ENCODE data around the gene HIP1. TPM values are rescaled to one million over a fixed set of nuclear protein-coding genes. Genes with fewer than 3 reads are reported as not detected.

HIP1 gene
- total and polyA plus RNA-seq, 9 of the 15 experiments (the other 6 are each of a cell fraction or from before 2014, with no cell fraction given): 2.4 to 13.7 (median 9.5) TPM

DNA sequence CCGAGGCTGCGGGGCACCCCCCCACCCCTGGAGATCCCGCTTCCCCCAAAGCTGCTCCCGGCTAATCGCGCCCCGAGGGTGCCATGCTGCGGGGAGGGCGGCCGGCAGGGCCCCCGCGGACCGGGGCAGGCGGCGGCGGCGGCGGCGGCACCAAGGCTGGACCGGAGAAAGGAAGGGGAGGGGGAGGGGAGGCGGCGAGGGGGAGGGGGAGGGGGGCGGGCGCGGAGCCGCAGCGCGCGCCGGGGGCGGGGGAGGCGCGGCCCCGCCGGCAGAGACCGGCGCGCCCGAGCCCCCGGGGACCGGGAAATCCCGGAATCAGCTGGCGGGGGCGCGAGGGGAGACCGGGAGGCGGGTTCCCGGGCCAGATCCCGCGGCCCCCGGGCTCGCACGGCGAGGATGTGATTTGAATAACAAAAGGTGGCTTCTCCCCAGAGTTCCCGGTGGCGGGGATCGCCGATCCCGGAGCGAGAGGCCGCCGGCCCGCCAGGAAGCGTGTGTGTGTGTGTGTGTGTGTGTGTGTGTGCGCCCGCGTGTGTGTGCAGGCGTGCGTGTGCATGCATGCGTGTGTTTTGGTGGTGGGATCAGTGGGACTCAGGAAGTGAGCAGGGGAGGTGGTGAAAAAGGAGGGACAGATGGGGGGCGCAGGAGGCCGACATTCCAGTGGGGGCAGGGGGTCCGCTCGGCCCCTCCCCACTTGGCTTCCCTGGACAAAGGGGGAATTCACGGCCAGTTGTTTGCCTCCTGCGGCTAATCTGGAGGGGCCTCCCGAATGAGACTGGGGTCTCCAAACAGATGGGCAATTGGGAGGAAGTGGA, 99.5 kb downstream of the HIP1 start (continued):
- TF ChIP-seq, protein P1, sequence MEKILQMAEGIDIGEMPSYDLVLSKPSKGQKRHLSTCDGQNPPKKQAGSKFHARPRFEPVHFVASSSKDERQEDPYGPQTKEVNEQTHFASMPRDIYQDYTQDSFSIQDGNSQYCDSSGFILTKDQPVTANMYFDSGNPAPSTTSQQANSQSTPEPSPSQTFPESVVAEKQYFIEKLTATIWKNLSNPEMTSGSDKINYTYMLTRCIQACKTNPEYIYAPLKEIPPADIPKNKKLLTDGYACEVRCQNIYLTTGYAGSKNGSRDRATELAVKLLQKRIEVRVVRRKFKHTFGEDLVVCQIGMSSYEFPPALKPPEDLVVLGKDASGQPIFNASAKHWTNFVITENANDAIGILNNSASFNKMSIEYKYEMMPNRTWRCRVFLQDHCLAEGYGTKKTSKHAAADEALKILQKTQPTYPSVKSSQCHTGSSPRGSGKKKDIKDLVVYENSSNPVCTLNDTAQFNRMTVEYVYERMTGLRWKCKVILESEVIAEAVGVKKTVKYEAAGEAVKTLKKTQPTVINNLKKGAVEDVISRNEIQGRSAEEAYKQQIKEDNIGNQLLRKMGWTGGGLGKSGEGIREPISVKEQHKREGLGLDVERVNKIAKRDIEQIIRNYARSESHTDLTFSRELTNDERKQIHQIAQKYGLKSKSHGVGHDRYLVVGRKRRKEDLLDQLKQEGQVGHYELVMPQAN (IDR thresholded peaks at IDR 0.05; ENCODE audit: borderline replicate concordance): peak; percentile 87; the same call in 1 of the 2 replicates
- TF ChIP-seq DDX20 (tag; IDR thresholded peaks at IDR 0.05; ENCODE audit: low read depth) (no peak), DACH1 (IDR thresholded peaks at IDR 0.05; ENCODE audit: partially characterized antibody) (peak; percentile 23), PHF8 (IDR thresholded peaks at IDR 0.05; ENCODE audit: borderline replicate concordance, low read length) (peak; percentile 52; the same call in 1 of the 2 replicates), TRIM24 (IDR thresholded peaks at IDR 0.05) (peak; percentile 39 to 61; a peak in 3 of 4 replicates), ZNF41 (CRISPR knock-in tag; conservative IDR thresholded peaks at IDR 0.05) (no peak), ZNF76 (CRISPR knock-in tag; IDR thresholded peaks at IDR 0.05; ENCODE audit: borderline replicate concordance) (peak; percentile 31; the same call in 1 of the 2 replicates), TAL1 (IDR thresholded peaks at IDR 0.05) (no peak), KLF16 (IDR thresholded peaks at IDR 0.05) (no peak), BCOR (IDR thresholded peaks at IDR 0.05) (peak; percentile 68), CREB1 (IDR thresholded peaks at IDR 0.05) (no peak), CREB1 (CRISPR knock-in tag; IDR thresholded peaks at IDR 0.05) (peak; percentile 53; the same call in 1 of the 2 replicates), ARHGAP35 (IDR thresholded peaks at IDR 0.05; ENCODE audit: partially characterized antibody) (peak; percentile 68), GABPB1 (CRISPR knock-in tag; IDR thresholded peaks at IDR 0.05) (peak; percentile 62; the same call in 1 of the 2 replicates), HDAC1 (IDR thresholded peaks at IDR 0.05) (peak in 1 of 2 experiments; percentile 91; a peak in 2 of 4 replicates), CCNT2 (IDR thresholded peaks at IDR 0.05; ENCODE audit: borderline replicate concordance, extremely low read depth, insufficient read length, low read depth, low read length) (peak; percentile 63), NFRKB (IDR thresholded peaks at IDR 0.05; ENCODE audit: low read depth) (peak; percentile 54; the same call in 1 of the 2 replicates), DPF2 (IDR thresholded peaks at IDR 0.05) (peak; percentile 71), MTA3 (IDR thresholded peaks at IDR 0.05; ENCODE audit: borderline replicate concordance) (peak; percentile 63; the same call in 1 of the 2 replicates)
- TF ChIP-seq, protein P2, sequence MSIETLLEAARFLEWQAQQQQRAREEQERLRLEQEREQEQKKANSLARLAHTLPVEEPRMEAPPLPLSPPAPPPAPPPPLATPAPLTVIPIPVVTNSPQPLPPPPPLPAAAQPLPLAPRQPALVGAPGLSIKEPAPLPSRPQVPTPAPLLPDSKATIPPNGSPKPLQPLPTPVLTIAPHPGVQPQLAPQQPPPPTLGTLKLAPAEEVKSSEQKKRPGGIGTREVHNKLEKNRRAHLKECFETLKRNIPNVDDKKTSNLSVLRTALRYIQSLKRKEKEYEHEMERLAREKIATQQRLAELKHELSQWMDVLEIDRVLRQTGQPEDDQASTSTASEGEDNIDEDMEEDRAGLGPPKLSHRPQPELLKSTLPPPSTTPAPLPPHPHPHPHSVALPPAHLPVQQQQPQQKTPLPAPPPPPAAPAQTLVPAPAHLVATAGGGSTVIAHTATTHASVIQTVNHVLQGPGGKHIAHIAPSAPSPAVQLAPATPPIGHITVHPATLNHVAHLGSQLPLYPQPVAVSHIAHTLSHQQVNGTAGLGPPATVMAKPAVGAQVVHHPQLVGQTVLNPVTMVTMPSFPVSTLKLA (conservative IDR thresholded peaks at IDR 0.05): peak in 1 of 2 experiments; percentile 82; a peak in 2 of 4 replicates
- TF ChIP-seq, protein P3, sequence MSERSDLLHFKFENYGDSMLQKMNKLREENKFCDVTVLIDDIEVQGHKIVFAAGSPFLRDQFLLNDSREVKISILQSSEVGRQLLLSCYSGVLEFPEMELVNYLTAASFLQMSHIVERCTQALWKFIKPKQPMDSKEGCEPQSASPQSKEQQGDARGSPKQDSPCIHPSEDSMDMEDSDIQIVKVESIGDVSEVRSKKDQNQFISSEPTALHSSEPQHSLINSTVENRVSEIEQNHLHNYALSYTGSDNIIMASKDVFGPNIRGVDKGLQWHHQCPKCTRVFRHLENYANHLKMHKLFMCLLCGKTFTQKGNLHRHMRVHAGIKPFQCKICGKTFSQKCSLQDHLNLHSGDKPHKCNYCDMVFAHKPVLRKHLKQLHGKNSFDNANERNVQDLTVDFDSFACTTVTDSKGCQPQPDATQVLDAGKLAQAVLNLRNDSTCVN (CRISPR knock-in tag; IDR thresholded peaks at IDR 0.05): peak; percentile 91
- TF ChIP-seq, protein P4, sequence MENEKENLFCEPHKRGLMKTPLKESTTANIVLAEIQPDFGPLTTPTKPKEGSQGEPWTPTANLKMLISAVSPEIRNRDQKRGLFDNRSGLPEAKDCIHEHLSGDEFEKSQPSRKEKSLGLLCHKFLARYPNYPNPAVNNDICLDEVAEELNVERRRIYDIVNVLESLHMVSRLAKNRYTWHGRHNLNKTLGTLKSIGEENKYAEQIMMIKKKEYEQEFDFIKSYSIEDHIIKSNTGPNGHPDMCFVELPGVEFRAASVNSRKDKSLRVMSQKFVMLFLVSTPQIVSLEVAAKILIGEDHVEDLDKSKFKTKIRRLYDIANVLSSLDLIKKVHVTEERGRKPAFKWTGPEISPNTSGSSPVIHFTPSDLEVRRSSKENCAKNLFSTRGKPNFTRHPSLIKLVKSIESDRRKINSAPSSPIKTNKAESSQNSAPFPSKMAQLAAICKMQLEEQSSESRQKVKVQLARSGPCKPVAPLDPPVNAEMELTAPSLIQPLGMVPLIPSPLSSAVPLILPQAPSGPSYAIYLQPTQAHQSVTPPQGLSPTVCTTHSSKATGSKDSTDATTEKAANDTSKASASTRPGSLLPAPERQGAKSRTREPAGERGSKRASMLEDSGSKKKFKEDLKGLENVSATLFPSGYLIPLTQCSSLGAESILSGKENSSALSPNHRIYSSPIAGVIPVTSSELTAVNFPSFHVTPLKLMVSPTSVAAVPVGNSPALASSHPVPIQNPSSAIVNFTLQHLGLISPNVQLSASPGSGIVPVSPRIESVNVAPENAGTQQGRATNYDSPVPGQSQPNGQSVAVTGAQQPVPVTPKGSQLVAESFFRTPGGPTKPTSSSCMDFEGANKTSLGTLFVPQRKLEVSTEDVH (IDR thresholded peaks at IDR 0.05; ENCODE audit: low read depth, partially characterized antibody): peak; percentile 57
